Measurements from ENCODE around the gene ABCB9.

ABCB9 gene

GRCh38 chr12:122935318-122935717, 30.9 kb downstream of the ABCB9 start:
- DNase-seq (ENCODE audit: low read depth) = no peak
- TF ChIP-seq CTCF (IDR thresholded peaks at IDR 0.05; ENCODE audit: control insufficient read depth, extremely low read depth, insufficient read depth) = no peak
- no peak overlapping the region for H3K4me3 ChIP-seq (ENCODE audit: low read depth, low read length)

GRCh38 chr12:122934722-122935121, 31.5 kb downstream of the ABCB9 start:
- no peak for TF ChIP-seq CTCF (IDR thresholded peaks at IDR 0.05; ENCODE audit: control insufficient read depth, extremely low read depth, insufficient read depth)
- no peak overlapping the region for H3K4me3 ChIP-seq (ENCODE audit: low read depth, low read length)
- no peak for DNase-seq (ENCODE audit: low read depth)

- no peak for DNase-seq (ENCODE audit: low read depth)
- no peak overlapping the region for H3K4me3 ChIP-seq (ENCODE audit: low read depth, low read length)
- no peak for TF ChIP-seq CTCF (IDR thresholded peaks at IDR 0.05; ENCODE audit: control insufficient read depth, extremely low read depth, insufficient read depth)
Observed at GRCh38 chr12:122932207-122932606, 34.1 kb downstream of the ABCB9 start.

DNA sequence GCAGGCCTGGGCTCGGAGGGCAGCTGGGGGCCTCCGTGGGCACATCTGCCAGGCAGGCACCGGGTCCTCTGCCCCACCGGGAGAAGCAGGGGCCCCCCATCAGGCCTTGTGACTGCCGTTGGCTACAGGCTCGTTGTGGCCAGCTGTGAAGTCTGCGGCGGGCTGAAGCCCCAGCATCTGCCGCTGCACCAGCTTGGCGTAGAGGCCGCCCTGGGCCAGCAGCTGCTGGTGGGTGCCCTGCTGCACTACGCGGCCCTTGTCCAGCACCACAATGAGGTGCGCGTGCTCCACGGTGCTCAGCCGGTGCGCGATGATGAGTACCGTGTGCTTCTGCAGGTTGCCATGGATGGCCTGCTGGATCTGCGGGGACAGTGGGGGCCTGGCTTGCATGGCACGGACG, 36.5 kb downstream of the ABCB9 start:
- TF ChIP-seq CTCF (IDR thresholded peaks at IDR 0.05; ENCODE audit: control insufficient read depth, extremely low read depth, insufficient read depth) = no peak
- H3K4me3 ChIP-seq (ENCODE audit: low read depth, low read length) = no peak overlapping the region
- DNase-seq (ENCODE audit: low read depth) = no peak

DNA sequence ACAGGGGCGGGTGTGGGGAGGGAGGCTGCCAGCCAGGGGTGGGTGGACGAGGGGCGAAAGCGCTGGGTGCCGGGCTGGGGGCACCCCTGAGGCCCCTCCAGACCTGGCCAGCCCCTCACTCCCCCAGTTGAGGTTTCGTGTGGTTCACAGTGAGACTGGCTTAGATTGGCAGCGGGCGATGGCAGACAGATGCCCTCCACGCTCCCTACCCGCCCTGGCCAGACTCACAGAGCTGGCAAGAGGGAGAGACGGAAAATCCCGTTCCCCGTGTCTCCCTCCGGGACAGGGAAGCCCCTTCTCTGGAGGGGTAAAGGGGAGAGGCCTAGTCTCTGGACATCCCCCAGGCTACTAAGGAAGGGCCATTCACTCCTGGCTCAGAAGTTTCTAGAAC, 37.1 kb downstream of the ABCB9 start:
- no peak for DNase-seq (ENCODE audit: low read depth)
- no peak for TF ChIP-seq CTCF (IDR thresholded peaks at IDR 0.05; ENCODE audit: control insufficient read depth, extremely low read depth, insufficient read depth)
- no peak overlapping the region for H3K4me3 ChIP-seq (ENCODE audit: low read depth, low read length)

- no peak overlapping the region for H3K4me3 ChIP-seq (ENCODE audit: low read depth, low read length)
- no peak for DNase-seq (ENCODE audit: low read depth)
- no peak for TF ChIP-seq CTCF (IDR thresholded peaks at IDR 0.05; ENCODE audit: control insufficient read depth, extremely low read depth, insufficient read depth)
Observed at GRCh38 chr12:122928404-122929147, 37.7 kb downstream of the ABCB9 start.
